DMS153 treated with DMSO at 0.1 percent for 48 hours (cell line): ENCODE results near the gene ERVW-1.
"Not testable (repeated sequence)": the region's sequence is repeated elsewhere in the genome, so short reads cannot be mapped to it uniquely, and the experiment has no call there.

Experiments used
- DNase-seq: peaks from one replicate; lab custom pipeline; 2025; ENCODE audit not compliant: unreplicated experiment; lab: John Stamatoyannopoulos, UW

Gene ERVW-1

GRCh38 chr7:92477681-92478080 is at the start of gene ERVW-1:
ERVW-1 (minus strand) TSS chr7:92477946; CDS start chr7:92470381, 7,565 bp downstream.
- DNase-seq, result not testable (repeated sequence)

GRCh38 chr7:92523110-92523509 is 45.4 kb upstream of the ERVW-1 start:
- no peak for DNase-seq

GRCh38 chr7:92520024-92520423 is 42.3 kb upstream of the ERVW-1 start:
- DNase-seq, result no peak

GRCh38 chr7:92517631-92518030 is 39.9 kb upstream of the ERVW-1 start:
- no peak for DNase-seq

GRCh38 chr7:92513167-92513902 is 35.6 kb upstream of the ERVW-1 start:
- DNase-seq, result no peak

- no peak for DNase-seq
These were observed 31.2 kb upstream of the ERVW-1 start for GRCh38 chr7:92508946-92509345.

GRCh38 chr7:92506363-92506762 is 28.6 kb upstream of the ERVW-1 start:
- no peak for DNase-seq

GRCh38 chr7:92504563-92504962 is 26.8 kb upstream of the ERVW-1 start:
- DNase-seq, result no peak

GRCh38 chr7:92503767-92504166 is 26.0 kb upstream of the ERVW-1 start:
- DNase-seq, result no peak

GRCh38 chr7:92498557-92498956 is 20.8 kb upstream of the ERVW-1 start:
- no peak for DNase-seq

GRCh38 chr7:92496876-92497275 is 19.1 kb upstream of the ERVW-1 start:
- DNase-seq, result no peak

- DNase-seq, result no peak
These were observed 11.9 kb upstream of the ERVW-1 start for GRCh38 chr7:92489634-92490033.

GRCh38 chr7:92487804-92488203 is 10.1 kb upstream of the ERVW-1 start:
- no peak for DNase-seq

- DNase-seq, result no peak
These were observed 8.2 kb upstream of the ERVW-1 start for GRCh38 chr7:92485974-92486373.

- no peak for DNase-seq
These were observed 7.6 kb upstream of the ERVW-1 start for GRCh38 chr7:92485267-92485892.

- DNase-seq, result not testable (repeated sequence)
These were observed 6.5 kb upstream of the ERVW-1 start for GRCh38 chr7:92484226-92484625.

- DNase-seq, result not testable (repeated sequence)
These were observed 5.9 kb upstream of the ERVW-1 start for GRCh38 chr7:92483624-92484023.

GRCh38 chr7:92479146-92479545 is 1.4 kb upstream of the ERVW-1 start:
- not testable (repeated sequence) for DNase-seq

- DNase-seq, result no peak
These were observed 965 bp upstream of the ERVW-1 start for GRCh38 chr7:92478711-92479110.

GRCh38 chr7:92478095-92478494 is 349 bp upstream of the ERVW-1 start:
- no peak for DNase-seq

GRCh38 chr7:92475851-92476590 is 1.7 kb downstream of the ERVW-1 start:
- not testable (repeated sequence) for DNase-seq

GRCh38 chr7:92475261-92475770 is 2.4 kb downstream of the ERVW-1 start:
- not testable (repeated sequence) for DNase-seq
